GM19438 (cell line): ENCODE results near the gene FGG.
"Not testable (repeated sequence)": the region's sequence is repeated elsewhere in the genome, so short reads cannot be mapped to it uniquely, and the experiment has no call there.

Experiments
- ATAC-seq: cut with Tn5 transposase; IDR thresholded peaks from one replicate; pipeline ENCODE4 v1.9.1; 2021; ENCODE audit warnings: low read depth; ENCODE audit not compliant: unreplicated experiment

The FGG gene

DNA sequence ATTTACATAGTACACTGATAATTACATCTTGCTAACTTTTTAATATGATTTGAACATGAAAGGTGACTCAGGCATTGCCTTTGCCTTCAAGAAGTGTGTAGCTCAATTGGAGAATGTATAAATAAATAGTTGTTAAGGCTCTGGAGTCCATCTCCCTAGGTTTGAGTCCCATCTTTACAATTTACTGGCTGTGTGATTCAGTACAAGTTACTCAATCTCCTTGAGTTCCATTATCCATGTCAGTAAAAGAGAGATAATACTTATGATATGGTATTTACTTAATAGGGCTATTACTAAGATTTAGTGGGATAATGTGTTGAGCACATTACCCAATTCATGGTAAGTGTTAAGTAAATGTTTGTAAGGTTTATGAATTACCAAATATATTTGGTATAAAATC lies 1.9 kb upstream of the FGG start:
- ATAC-seq: no peak

DNA sequence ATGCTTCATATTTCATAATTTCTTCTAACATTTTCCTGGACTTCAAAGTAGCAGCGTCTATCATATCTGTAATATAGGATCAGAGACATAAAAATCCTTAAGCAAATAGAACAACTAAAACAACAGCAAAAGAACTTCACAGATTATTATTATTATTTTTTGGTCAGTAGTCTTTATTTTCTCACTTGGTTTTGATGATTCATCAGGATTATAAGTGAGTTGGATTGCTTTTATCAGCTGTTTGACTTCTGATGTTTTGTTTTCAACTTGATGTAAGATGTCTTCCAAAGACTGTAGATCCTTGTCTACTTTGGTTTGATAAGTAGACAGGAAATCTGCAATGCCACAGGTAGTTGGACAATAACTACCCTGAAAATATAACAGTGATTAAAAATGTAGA lies 623 bp downstream of the FGG start:
- no peak for ATAC-seq

DNA sequence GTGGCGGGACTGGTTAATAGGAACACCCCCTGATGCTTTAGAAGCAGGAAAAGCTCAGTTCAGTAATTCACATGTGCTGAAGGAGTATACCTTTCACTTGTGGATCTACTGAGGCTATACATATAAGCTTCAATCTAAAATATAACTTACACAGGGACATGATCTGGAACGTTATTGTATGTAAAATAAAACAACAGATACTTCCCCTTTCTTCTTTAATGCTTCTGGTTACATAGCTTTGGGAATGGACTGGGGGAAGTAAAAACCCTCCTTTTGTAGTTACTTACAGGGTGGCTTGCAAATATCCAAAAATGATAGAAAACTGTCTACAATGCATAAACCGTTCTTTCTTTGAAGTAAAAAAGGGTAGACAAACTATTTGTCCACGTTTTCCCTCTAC lies 1.9 kb downstream of the FGG start:
- ATAC-seq: no peak

DNA sequence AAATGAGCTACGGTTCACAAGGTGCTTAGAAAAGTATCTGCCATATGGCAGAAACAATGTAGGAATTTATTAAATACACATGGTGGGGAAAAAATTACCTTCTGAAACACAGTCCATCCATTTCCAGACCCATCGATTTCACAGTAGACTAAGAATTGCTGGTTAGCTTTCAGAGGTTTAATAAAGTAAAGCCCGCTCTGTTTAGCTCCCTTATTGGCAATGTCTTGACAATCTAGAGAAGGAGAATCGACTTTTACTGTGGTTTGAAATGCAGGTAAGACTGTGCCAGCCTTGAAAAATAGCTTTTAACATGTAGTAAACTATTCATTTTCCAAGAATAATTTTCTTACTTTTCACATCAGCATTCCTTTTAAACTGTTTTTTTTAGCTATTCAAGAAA lies 2.9 kb downstream of the FGG start:
- no peak for ATAC-seq

DNA sequence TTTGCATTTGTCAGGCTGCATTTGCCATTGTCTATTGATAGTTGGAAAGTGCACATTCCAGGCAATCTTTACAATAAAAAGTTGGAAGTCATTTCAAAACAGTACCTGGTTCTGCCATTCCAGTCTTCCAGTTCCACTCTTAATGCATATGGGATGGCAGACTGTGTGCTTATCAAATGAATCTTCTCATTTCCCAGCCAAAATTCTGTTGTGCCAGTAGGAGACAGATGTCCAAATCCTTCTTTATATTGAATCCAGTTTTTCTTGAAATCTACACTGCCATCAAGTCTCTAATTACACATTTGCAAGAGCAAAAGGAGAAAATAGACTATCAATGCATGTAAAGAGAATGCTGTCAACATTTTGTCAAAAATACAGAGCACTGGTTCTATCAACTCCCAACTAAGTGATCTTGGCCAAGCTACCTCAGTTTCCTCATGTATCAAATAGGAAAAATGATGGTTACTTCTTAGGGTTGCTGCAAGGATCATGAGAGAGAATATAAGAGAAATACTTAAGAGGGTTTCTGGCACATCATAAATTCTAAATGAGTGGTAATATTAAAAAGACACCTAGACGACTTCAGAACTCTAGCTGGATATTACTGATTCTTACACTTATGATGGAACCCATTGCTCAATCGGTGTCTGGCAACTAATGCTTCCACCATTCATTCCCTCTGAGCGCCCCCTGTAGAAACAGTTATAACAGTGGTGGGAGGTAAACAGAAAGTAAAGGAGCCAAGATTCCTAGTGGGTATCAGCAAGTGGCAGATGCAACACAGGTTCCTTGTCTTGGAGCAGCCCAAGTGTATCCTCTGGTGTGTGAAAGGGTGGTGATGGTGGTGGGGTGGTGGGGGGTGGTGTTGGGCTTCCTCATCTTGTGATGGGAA lies 3.8 kb downstream of the FGG start:
- ATAC-seq: no peak

DNA sequence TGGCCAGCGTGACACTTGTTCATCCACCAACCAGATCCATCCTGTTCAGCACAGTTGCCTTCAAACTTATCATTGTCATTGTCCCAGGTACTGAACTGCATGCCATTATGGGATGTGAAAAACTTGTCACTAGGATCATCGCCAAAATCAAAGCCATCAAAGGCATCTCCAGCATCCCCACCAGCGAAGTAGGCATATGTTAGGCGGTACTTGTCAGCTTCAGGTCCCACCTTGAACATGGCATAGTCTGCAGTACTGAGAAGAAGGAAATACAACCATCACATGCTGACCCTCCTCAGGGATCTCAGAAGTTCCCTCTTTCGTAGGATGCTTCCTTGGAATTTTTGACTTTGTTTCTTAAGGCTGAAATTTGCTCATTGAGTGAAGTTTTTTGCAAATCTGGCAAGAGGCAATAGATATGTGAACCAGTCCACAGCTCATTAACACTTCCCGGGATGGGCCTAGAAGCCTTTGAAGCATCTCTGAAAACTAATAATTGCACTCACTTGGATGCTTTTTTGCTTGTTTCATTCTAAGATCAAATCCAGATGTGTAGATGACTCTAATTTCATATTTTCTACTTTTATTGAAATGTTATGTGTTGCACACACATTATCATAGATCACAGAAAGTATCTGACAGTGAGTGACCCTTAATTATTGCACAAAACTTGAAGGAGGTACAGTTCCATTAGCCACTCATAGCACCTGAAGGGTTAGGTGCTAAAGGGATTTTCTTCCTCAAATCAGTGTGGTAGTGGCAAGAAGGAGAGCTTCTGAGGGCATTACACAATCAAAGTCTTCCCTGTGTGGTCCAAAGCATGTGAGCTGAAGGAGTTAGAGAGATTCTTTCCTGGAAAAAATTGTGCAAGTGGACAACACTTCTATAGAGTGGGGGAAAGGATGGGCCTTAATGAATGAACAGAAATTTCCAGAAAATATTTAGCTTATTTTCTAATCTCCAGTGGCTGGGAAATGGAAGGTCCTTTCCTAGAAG lies 5.4 kb downstream of the FGG start:
- no peak for ATAC-seq

DNA sequence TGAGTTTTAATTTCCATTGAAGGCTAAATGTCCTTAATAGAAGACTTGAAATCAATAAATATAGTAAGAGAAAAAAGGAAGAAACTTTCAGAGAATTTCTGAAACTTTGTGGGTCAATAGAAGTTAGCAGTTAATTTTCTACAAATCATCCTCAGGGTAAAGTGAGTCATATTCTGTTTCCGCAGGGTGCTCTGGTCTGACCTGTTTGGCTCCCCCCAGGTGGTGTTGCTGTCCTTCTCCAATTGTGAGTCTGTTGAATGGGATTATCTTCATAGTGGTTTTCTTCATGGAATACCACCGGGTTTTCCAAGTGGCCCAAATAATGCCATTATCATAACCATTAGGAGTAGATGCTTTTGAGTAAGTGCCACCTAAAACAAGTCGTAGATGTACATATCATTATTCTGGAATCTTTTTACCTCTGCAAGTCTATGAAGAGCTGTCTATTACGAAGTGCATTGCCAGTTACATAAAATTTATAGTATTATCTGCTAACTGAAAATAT lies 7.7 kb downstream of the FGG start:
- no peak for ATAC-seq

DNA sequence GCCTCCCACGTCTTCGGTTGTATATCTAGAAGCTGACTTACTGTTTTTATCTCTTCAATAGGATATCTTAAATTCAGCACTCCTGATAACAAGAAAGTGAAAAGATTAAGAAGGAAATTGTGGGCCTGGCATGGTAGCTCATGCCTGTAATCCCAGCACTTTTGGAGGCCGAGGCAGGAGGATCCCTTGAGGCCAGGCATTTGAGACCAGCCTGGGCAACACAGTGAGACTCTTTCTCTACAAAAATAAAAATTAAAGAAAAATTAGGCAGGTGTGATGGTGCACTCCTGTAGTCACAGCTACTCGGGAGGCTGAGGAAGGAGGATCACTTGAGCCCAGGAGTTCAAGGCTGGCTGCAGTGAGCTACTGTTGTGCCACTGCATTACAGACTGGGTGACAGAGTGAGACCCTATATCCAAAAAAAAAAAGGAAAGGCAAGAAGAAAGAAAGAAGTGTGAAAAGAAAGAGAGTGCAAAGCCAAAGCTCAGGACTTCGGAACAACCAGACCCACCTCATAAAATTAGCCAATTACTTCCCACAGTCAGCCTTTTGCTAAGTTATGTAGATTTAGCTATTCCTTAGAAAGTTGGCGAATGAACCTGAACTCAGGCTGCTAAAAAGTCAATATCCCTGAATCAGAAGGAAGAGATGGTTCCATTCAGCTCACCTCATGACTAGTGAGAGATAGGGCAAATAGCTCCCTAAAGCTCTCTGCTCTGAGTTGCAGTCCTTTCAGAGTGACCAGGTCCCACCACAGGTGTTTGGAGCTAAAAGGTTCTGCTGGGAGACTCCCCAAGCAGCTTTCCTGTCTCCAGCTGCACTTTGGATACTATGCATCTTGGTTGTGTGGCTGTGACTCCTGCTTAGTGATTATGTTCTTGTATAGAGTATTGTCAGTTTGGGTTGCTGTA lies 9.2 kb downstream of the FGG start:
- ATAC-seq: no peak

DNA sequence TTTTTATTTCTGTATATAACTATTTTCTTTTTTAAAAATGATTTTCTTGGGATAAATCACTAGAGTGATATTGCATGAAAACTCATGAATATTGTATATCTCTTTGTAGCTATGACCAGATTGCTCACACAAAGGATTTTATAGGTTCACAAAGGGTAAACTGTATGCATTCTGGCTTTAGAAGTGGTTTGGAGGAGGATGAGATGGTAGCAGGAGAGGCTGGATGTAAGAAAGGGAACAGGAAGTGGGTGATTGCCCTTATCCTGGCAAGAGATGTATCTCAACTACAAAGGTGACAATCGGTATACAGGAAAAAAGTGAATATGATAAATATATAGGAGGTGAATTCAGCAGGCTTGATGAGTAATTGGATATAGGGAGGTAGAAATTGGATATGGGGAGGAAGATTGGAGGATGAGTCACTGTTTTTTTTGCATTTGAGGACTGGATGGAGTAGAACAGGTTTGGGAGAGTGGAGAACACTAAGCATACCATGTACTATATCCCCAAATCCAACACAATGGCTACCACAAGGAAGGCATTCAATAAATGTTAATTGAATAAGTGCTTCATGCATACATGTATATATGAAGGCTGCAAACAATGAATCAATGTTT lies 9.9 kb downstream of the FGG start:
- ATAC-seq: no peak

DNA sequence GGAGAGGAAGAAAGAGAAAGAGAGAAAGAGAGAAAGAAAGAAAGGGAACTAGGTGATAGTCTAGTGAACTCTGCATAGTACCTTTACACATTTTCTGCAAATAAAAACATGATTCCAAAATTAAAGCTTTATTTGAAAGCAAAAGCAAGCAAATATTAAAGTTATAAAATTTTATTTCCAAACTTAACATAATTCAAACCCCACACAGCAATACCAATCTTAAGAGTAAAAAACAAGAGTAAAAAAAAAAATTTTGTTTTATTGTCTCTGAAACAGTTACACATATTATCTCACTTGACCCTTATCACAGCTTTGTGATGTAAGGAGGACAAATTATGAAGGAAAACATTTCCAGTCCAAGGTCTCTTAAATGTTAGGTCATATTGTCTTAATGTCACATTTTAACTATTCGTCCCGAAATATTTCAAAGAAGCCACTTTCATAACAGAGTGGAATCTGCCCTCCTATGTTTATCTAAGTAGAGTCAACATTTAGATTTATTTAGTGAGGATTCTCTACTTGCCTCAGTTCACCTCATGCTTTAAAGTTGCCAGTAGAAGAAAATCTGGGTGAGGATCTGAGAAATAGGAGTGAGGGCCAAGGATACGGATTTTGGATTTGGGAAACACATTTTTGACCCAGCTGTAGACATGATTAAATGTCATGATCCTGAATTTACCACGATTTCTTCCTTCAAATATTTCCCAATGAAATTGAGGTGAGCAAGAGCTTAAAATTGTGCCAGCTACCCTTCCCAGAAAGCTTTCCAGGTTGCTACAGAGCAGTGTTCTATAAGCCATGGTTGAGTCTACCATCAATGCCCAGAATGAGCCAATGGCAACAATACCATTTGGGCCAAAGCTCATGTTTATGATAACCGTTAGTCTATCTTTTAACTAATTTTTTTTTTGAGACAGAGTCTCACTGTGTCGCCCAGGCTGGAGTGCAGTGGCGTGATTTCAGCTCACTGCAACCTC lies 14.4 kb downstream of the FGG start:
- no peak for ATAC-seq

DNA sequence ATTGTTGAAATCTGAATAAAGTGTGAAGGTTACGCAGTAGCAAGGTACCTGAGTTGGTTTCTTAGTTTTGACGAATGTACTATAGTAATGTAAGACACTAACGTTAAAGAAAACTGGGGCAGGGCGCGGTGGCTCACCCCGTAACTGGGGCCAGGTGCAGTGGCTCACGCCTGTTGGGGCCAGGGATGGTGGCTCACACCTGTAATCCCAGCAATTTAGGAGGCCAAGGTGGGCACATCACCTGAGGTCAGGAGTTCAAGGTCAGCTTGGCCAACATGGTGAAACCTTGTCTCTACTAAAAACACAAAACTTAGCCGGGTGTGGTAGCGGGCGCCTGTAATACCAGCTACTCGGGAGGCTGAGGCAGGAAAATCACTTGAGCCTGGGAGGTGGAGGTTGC lies 15.2 kb downstream of the FGG start:
- ATAC-seq: not testable (repeated sequence)

DNA sequence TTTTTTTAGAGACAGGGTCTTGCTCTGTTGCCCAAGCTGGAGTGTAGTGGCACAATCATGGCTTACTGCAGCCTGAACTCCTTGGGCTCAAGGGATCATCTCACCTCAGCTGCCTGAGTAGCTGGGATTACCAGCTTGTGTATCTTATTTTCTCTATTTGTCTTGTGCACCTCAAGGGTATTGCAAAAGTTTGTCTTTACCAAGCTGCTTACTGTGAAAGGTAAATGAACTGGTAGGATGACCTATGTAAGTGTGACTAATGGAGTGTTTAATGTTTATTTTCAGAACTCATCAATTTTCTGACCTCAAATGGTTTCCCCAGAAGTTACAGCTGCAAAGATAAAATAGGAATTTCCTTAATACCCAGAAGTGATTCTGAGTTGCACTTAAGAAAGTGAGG lies 16.6 kb downstream of the FGG start:
- ATAC-seq: no peak

DNA sequence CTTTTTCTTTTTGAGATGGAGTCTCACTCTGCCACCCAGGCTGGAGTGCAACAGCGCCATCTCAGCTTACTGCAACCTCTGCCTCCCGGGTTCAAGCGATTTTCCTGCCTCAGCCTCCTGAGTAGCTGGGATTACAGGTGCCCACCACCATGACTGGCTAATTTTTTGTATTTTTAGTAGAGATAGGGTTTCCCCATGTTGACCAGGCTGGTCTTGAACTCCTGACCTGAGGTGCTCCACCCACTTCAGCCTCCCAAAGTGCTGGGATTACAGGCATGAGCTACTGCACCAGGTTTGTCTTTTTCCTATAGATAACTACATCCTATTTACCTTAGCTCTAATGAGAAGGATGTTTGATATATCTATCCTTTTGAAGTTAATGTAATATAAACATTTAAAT lies 18.1 kb downstream of the FGG start:
- not testable (repeated sequence) for ATAC-seq

DNA sequence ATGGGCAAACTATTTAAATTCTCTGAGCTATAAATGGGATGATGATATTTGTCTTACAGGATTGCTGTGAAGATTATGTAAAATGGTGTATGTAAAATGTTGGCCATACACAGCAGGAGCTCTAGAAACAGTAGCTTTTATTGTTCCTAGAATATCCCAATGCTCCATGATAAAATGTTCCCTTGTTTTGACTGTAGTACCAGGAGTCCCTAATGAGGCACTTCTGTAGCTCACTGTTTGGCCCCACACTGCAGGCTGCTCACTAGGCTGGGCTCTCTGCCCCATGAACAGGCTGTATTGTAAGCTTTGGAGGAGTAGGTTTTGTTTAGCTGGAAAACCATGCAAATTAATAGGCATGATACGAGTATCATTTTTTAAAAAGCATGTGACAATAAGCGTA lies 18.6 kb downstream of the FGG start:
- no peak for ATAC-seq

DNA sequence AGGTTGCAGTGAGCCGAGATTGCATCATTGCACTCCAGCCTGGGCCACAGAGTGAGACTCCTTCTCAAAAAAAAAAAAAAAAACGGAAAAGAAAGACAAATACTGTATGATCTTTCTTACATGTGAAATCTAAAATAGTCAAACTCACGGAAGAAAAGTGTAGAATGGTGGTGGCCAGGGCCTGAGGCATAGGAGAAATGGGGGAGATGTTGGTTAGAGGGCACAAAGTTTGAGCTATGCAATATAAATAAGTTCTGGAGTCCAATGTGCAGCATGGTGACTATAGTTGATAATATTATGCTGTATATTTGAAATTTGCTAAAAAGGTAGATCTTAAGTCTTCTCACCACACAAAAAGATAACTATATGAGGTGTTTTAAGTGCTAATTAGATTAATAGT lies 20.6 kb downstream of the FGG start:
- ATAC-seq: no peak

DNA sequence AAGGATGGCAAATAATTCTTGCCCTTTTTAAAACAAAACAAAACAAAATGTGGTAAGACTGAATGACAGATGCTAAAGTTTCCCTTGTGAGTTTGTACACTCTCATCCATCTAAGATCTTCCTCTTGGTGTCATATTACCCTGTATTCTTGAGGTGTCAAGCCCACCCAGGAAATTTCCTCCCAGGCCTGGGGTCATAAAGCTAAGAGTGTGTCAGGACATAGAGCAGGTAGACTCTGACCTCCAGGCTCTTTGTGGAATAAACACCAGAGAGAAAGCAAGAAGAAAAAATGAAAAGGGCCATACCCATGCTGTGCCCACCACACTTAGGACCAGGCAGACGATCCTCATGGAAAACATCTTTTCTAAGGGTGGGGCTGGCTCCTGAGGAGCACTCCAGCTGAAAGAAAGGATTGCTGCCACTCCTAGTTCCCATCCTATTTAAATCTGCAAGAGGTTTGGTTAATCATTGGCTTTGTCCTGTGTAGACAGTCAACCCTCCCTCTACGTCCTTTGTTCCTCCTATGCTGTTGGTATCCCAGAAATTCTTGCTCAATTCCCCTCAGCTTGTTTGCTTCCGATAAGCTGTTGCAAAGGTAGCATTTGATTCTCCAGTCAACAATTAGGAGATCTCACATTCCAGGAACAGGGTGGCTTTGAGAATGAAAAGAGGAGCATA lies 22.0 kb downstream of the FGG start, which contains the start of gene FGA:
Gene FGA, minus strand, starts transcription at position 414 of the 678 bp plus-strand sequence. Its CDS starts 55 bp downstream, at position 359.
- no peak for ATAC-seq

DNA sequence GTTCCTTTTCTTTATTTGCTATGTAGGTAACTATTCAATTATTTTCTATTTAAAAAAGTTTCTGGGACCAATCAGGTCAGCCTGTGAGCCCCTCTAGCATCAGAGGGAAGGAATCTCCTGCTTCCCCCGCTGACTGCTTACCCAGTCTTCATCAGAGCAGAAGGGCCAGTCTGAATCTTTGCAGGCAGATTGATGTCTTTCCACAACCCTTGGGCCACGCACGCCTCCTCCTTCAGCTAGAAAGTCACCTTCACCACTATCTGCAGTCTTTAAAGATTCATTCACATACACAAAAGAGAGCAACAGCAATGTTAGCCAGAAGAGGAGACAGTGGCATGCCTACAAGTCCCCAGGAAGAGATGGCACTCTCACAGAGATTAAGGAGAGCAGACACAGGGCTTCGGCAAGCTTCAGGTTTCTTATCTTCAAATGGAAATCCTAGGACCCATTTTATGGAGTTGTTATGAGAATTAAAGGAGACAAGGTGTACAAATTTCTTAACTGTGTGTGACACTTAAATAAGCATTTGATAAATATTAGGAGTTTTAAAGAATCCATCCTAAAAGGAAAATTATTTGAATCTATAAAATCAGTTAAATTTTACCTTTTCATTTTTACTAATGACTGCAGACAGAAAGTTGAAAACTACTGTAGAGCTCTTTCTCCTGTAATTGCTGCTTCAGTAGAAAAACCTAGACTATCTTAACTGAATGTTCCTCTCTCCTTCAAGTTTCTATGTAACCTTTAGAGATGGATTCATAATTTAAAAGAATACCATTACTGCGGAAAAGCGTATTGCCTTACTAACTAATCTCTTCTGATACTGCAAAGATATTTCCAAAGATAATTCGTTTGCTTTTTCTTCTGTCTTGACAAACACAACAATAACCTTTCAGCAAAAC lies 22.9 kb downstream of the FGG start:
- no peak for ATAC-seq
